HL-60 (cell line): Measurements from ENCODE around the gene COMMD2.

ENCODE experiments used
- CTCF ChIP-seq: IDR thresholded peaks from one replicate; pipeline ENCODE4 v1.5.1; 2011; ENCODE audit warnings: low read length, control low read depth, inconsistent platforms; ENCODE audit not compliant: insufficient read depth
- POLR2AphosphoS5 ChIP-seq: IDR thresholded peaks from 2 replicates; pipeline ENCODE4 v1.6.1; 2012; ENCODE audit warnings: low read depth
- SPI1 ChIP-seq: IDR thresholded peaks from 2 replicates; pipeline ENCODE4 v1.6.1; 2012; ENCODE audit warnings: low read depth, mild to moderate bottlenecking, borderline replicate concordance

DNA sequence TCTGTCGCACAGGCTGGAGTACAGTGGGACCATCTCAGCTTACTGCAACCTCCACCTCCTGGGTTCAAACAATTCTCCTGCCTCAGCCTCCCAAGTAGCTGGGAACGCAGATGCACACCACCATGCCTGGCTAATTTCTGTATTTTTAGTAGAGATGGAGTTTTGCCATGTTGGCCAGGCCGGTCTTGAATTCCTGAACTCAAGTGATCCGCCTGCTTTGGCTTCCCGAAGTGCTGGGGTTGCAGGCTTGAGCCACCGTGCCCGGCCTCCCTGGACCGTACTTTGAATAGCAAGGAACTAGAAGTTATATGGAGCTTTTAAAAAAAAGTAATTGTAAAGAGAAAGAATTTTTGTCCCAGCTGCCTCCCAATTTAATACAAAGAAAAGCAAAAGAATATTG lies 48.4 kb upstream of the COMMD2 start:
- no peak for TF ChIP-seq CTCF
- no peak for TF ChIP-seq POLR2AphosphoS5
- TF ChIP-seq SPI1: no peak
